GM12878 (cell line): ENCODE measurements around the gene MGAT1. TPM values are rescaled to one million over a fixed set of nuclear protein-coding genes. Genes with fewer than 3 reads are reported as not detected.

Experiments
- ATAC-seq: fragments of 200-7000 bp; cut with Tn5 transposase; 3 replicates; pipeline ENCODE4 v1.9.1; 2020; ENCODE audit warnings: mild to moderate bottlenecking, moderate library complexity
- BruUV-seq: library from RNA; stranded (reverse); fragments of 400-500 nt; replicated peaks from 2 replicates; lab custom pipeline; 2021; lab: Mats Ljungman, UMichigan
- CTCF ChIA-PET: fragments of 300-600 bp; sonication (Branson Sonifier 250); formaldehyde crosslinking; extraction: SDS; loops from one replicate; lab custom pipeline; 2021; ENCODE audit warnings: inconsistent platforms; lab: Yijun Ruan, JAX
- POLR2A ChIA-PET: fragments of 350-600 bp; formaldehyde crosslinking; extraction: SDS; loops from one replicate; lab custom pipeline; 2021; ENCODE audit warnings: inconsistent platforms; lab: Charles Lee
- RAD21 ChIA-PET: fragments of 300-600 bp; sonication (Branson Sonifier 250); formaldehyde crosslinking; loops from one replicate; lab custom pipeline; 2023; ENCODE audit warnings: antibody characterized with exemption; ENCODE audit not compliant: unreplicated experiment; lab: Charles Lee
- SMC1A ChIA-PET: fragments of 300-600 bp; sonication (Branson Sonifier 250); formaldehyde crosslinking; loops from one replicate; lab custom pipeline; 2023; ENCODE audit not compliant: unreplicated experiment, uncharacterized antibody; lab: Charles Lee
- DNase-seq: peaks from one replicate; pipeline ENCODE4 v3.0.0-alpha.2; 2011; ENCODE audit warnings: low read depth, low spot score
- FAIRE-seq: peaks from 3 replicates; lab custom pipeline; 2011; peaks lifted over from hg19 to GRCh38; lab: Jason Lieb, UNC
- H2AFZ ChIP-seq: 2 replicates; pipeline ENCODE4 v1.6.0; 2011; ENCODE audit warnings: low read depth, low read length, control low read depth; ENCODE audit not compliant: control insufficient read depth
- H3K27ac ChIP-seq: 2 replicates; pipeline ENCODE4 v1.5.1; 2011; ENCODE audit warnings: control low read depth; ENCODE audit not compliant: control insufficient read depth, insufficient read depth
- H3K27me3 ChIP-seq, 2 experiments: replicated peaks in 1 of 2; 2 replicates each; pipeline versions ENCODE4 v1.6.0 to v1.6.1; 2011; ENCODE audit warnings: low read length in 1 of 2; ENCODE audit not compliant: control insufficient read depth in 2 of 2, insufficient read depth in 2 of 2
- H3K36me3 ChIP-seq, 2 experiments: 2 replicates each; pipeline ENCODE4 v1.5.1; 2011; ENCODE audit warnings: low read length in 1 of 2; ENCODE audit not compliant: control insufficient read depth in 2 of 2, insufficient read depth in 2 of 2
- H3K4me1 ChIP-seq: 2 replicates; pipeline ENCODE4 v1.6.1; 2011; ENCODE audit warnings: mild to moderate bottlenecking, low read length, moderate library complexity, mixed read lengths; ENCODE audit not compliant: control insufficient read depth, insufficient read depth
- H3K4me2 ChIP-seq: 2 replicates; pipeline ENCODE4 v1.6.0; 2011; ENCODE audit warnings: control low read depth; ENCODE audit not compliant: control insufficient read depth, insufficient read depth
- H3K4me3 ChIP-seq: fragments of 200-600 bp; sonication (generic); 2 replicates; pipeline ENCODE4 v1.5.1; 2016
- H3K79me2 ChIP-seq: 2 replicates; pipeline ENCODE4 v1.6.0; 2011; ENCODE audit warnings: low read length; ENCODE audit not compliant: control insufficient read depth, insufficient read depth
- H3K9ac ChIP-seq: 2 replicates; pipeline ENCODE4 v1.8.0; 2011; ENCODE audit warnings: low read length, control low read depth, mixed read lengths; ENCODE audit not compliant: control insufficient read depth, insufficient read depth
- H3K9me3 ChIP-seq: replicated peaks from 3 replicates; pipeline ENCODE4 v1.5.1; 2011; ENCODE audit warnings: mild to moderate bottlenecking, low read length; ENCODE audit not compliant: control insufficient read depth, insufficient read depth
- H4K20me1 ChIP-seq: 2 replicates; pipeline ENCODE4 v1.6.0; 2011; ENCODE audit not compliant: control insufficient read depth, insufficient read depth
- BRCA1 ChIP-seq: IDR thresholded peaks from 2 replicates; pipeline ENCODE4 v1.6.1; 2011; ENCODE audit warnings: low read depth, low read length, improper control_type of control experiment
- CBX5 ChIP-seq: sonication (generic); IDR thresholded peaks from 2 replicates; pipeline ENCODE4 v1.6.1; 2016; ENCODE audit warnings: low read depth, moderate library complexity, mild to moderate bottlenecking, inconsistent platforms
- FOXK2 ChIP-seq: fragments of 450-650 bp; IDR thresholded peaks from 2 replicates; pipeline ENCODE4 v1.6.1; 2017; ENCODE audit warnings: mild to moderate bottlenecking, moderate library complexity
- MTA2 ChIP-seq: fragments of 450-650 bp; IDR thresholded peaks from 2 replicates; pipeline ENCODE4 v1.6.1; 2016; ENCODE audit warnings: low read depth, mild to moderate bottlenecking, moderate library complexity
- NR2C2 ChIP-seq: IDR thresholded peaks from 2 replicates; pipeline ENCODE4 v1.6.1; 2011; ENCODE audit warnings: borderline replicate concordance, low read depth; ENCODE audit not compliant: control insufficient read depth, insufficient read length
- SIN3A ChIP-seq: IDR thresholded peaks from 2 replicates; pipeline ENCODE4 v1.6.1; 2012; ENCODE audit warnings: low read depth, low read length, improper control_type of control experiment
- WGBS: methylation state at CpG from one replicate; pipeline ENCODE4 v1.1.6; 2016; ENCODE audit warnings: low lambda C conversion rate; ENCODE audit not compliant: insufficient replicate concordance, insufficient coverage; ENCODE audit errors: missing lambda C conversion rate; 5-methylcytosine and 5-hydroxymethylcytosine counted together
- in situ Hi-C: fragments of 300-500 bp; cut with MboI; formaldehyde crosslinking; loops from 9 replicates; pipeline ENCODE4 v1.14.3; 2018; ENCODE audit warnings: mixed read lengths
- intact Hi-C: fragments of 100-400 bp; cut with micrococcal nuclease; formaldehyde crosslinking; loops from one replicate; pipeline ENCODE4 v1.14.2; 2022; ENCODE audit not compliant: unreplicated experiment
- polyA plus RNA-seq, 11 experiments: library from polyadenylated mRNA; depleted of rRNA in 4 of 11; unstranded in 6 of 11; stranded (reverse) in 5 of 11; fragments of >200 nt; fragmentation: Nextera tagmentation in 4 of 11; fragmentation: Illumina TruSeq in 1 of 11; extraction: Ambion mirVana in 4 of 11; extraction: Trizol in 1 of 11; gene quantifications; 1 replicate in 1 of 11; 2 replicates in 10 of 11; pipeline versions ENCODE4 v1.2.1 to v1.2.3, GENCODE V29; 2011 to 2016; ENCODE audit warnings: inconsistent platforms in 2 of 11, missing spikeins in 2 of 11, low read depth in 1 of 11
- total RNA-seq, 4 experiments: library from RNA; depleted of rRNA in 3 of 4; stranded (reverse); fragments of >200 nt in 3 of 4; fragmentation: Illumina TruSeq in 1 of 4; extraction: Trizol in 1 of 4; gene quantifications; 2 replicates each; pipeline versions ENCODE4 v1.2.1 to v1.2.3, GENCODE V29; 2013 to 2021
- TF ChIP-seq, protein P1 (sequence below): fragments of 450-650 bp; IDR thresholded peaks from 2 replicates; pipeline ENCODE4 v1.6.1; 2017; ENCODE audit warnings: antibody characterized with exemption, mild to moderate bottlenecking, moderate library complexity
- TF ChIP-seq, protein P2 (sequence below): fragments of 450-650 bp; IDR thresholded peaks from 2 replicates; pipeline ENCODE4 v1.6.1; 2018; ENCODE audit warnings: borderline replicate concordance, mild to moderate bottlenecking; ENCODE audit not compliant: partially characterized antibody

MGAT1 gene
- total and polyA plus RNA-seq, 10 of the 15 experiments (the other 5 are each of a cell fraction or from before 2014, with no cell fraction given): 3.1 to 88.4 (median 62.7) TPM

DNA sequence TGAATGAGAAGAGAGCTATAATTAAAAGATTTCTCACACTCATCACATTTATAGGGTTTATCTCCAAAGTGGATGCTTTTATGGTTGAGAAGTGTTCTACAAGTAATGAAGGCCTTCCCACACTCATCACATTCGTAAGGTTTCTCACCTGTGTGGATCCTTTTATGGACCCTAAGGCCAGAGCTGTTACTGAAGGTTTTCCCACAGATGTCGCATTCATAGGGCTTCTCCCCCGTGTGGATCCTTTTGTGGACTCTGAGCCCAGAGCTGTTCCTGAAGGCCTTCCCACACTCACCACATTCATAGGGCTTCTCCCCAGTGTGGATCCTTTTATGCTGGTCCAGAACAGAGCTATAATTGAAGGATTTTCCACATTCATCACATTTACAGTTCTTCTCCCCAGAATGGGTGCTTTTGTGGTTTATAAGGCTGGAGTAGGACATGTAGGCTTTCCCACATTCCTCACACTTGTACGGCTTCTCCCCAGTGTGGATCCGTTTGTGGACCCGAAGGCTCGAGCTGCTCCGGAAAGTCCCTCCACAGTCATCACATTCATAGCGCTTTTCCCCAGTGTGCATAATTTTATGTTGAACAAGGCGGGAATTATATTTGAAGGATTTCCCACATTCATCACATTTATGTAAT is 48.0 kb upstream of the MGAT1 start:
- DNase-seq (no peak), ATAC-seq (no peak), FAIRE-seq (no peak)
- SMC1A ChIA-PET: interaction anchor here (0.8 to 1.1 kb wide), 4 partner anchors 29 to 300 kb away, joined by 3 to 4 read pairs (median 3); no protein-coding TSS in a partner anchor
- H3K36me3 ChIP-seq: peaks cover 12 to 26% of the 10 kb centered on the region in 2 experiments
- 98% methylated on average over 10 of the region's 10 CpGs for WGBS
- RAD21 ChIA-PET: no interaction called here
- no peak overlapping the region for H3K9ac ChIP-seq
- H3K79me2 ChIP-seq: no peaks in the 10 kb centered on the region
- H3K4me3 ChIP-seq: no peak overlapping the region
- no peaks in the 10 kb centered on the region for H4K20me1 ChIP-seq
- in situ Hi-C loops (no loop called here), intact Hi-C loops (no loop called here)
- no peaks in the 10 kb centered on the region for H3K27me3 ChIP-seq
- H3K27ac ChIP-seq: no peak overlapping the region
- CTCF ChIA-PET: interaction anchor here (0.8 to 2.6 kb wide), 4 partner anchors 9 to 68 kb away, joined by 3 to 6 read pairs (median 3); partner anchors contain the start of gene MGAT1
- no peak for TF ChIP-seq SIN3A
- no peak for TF ChIP-seq MTA2
- TF ChIP-seq BRCA1: no peak
- TF ChIP-seq, protein P1, sequence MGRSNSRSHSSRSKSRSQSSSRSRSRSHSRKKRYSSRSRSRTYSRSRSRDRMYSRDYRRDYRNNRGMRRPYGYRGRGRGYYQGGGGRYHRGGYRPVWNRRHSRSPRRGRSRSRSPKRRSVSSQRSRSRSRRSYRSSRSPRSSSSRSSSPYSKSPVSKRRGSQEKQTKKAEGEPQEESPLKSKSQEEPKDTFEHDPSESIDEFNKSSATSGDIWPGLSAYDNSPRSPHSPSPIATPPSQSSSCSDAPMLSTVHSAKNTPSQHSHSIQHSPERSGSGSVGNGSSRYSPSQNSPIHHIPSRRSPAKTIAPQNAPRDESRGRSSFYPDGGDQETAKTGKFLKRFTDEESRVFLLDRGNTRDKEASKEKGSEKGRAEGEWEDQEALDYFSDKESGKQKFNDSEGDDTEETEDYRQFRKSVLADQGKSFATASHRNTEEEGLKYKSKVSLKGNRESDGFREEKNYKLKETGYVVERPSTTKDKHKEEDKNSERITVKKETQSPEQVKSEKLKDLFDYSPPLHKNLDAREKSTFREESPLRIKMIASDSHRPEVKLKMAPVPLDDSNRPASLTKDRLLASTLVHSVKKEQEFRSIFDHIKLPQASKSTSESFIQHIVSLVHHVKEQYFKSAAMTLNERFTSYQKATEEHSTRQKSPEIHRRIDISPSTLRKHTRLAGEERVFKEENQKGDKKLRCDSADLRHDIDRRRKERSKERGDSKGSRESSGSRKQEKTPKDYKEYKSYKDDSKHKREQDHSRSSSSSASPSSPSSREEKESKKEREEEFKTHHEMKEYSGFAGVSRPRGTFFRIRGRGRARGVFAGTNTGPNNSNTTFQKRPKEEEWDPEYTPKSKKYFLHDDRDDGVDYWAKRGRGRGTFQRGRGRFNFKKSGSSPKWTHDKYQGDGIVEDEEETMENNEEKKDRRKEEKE: no peak
- no peak for TF ChIP-seq NR2C2
- no peak for TF ChIP-seq CBX5
- TF ChIP-seq, protein P2, sequence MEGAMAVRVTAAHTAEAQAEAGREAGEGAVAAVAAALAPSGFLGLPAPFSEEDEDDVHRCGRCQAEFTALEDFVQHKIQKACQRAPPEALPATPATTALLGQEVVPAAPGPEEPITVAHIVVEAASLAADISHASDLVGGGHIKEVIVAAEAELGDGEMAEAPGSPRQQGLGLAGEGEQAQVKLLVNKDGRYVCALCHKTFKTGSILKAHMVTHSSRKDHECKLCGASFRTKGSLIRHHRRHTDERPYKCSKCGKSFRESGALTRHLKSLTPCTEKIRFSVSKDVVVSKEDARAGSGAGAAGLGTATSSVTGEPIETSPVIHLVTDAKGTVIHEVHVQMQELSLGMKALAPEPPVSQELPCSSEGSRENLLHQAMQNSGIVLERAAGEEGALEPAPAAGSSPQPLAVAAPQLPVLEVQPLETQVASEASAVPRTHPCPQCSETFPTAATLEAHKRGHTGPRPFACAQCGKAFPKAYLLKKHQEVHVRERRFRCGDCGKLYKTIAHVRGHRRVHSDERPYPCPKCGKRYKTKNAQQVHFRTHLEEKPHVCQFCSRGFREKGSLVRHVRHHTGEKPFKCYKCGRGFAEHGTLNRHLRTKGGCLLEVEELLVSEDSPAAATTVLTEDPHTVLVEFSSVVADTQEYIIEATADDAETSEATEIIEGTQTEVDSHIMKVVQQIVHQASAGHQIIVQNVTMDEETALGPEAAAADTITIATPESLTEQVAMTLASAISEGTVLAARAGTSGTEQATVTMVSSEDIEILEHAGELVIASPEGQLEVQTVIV: no peak
- TF ChIP-seq FOXK2: no peak
- no peaks in the 10 kb centered on the region for H3K4me1 ChIP-seq
- TSS peak; percentile 18 for BruUV-seq
- H3K9me3 ChIP-seq: peaks cover 40% of the 10 kb centered on the region
- POLR2A ChIA-PET: interaction anchor here (1.0 kb wide), 2 partner anchors 13 to 19 kb away, joined by 3 read pairs; no protein-coding TSS in a partner anchor
- no peak overlapping the region for H2AFZ ChIP-seq
- H3K4me2 ChIP-seq: no peak overlapping the region
